HG02970 (cell line): ENCODE measurements around the gene ZBTB18.
"Not testable (repeated sequence)": the region's sequence is repeated elsewhere in the genome, so short reads cannot be mapped to it uniquely, and the experiment has no call there.

Experiments used
- ATAC-seq: cut with Tn5 transposase; IDR thresholded peaks from one replicate; pipeline ENCODE4 v1.9.1; 2021; ENCODE audit warnings: mild to moderate bottlenecking, moderate library complexity, moderate number of reproducible peaks; ENCODE audit not compliant: unreplicated experiment, low FRiP score

Gene ZBTB18

DNA sequence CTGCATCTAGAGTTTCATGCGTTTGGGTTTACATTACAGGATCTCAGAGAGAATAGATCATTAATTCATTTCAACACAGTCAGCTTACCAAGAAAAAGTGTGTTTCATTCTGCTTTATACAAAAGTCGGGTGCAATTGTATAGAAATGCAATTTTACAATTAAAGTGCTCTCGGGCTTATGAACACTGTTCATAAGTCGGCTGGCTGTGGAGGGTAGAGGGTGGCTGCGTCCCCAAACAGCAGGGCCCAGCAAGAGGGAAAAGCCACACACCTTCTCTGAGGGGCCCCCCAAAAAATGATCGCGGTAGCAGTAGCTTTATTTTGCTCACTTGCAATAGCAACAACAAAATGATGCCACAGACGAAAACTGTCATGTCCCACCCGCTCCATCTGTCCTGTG lies 13.8 kb upstream of the ZBTB18 start:
- ATAC-seq, result no peak

- no peak for ATAC-seq
These were observed 9.5 kb upstream of the ZBTB18 start for GRCh38 chr1:244041466-244042120.

DNA sequence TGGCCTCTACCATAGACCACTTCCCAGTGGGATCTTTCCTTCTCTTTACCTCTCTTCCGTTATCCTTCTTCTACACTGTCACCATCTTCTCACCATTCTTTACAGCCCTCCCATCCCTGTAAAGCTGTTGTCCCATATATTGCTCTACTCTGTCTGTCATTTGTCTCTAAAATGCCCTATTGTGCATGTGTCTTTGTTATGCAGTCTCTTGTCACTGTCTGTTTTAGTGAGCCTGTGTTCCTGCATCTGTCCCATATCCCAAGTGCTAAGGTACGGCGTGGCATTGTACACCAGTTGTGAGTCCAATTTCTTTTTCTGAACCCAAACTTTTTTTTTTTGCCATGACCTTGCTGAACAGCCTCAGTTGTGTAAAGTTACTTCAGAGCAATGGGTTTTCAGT lies 8.8 kb upstream of the ZBTB18 start:
- no peak for ATAC-seq

DNA sequence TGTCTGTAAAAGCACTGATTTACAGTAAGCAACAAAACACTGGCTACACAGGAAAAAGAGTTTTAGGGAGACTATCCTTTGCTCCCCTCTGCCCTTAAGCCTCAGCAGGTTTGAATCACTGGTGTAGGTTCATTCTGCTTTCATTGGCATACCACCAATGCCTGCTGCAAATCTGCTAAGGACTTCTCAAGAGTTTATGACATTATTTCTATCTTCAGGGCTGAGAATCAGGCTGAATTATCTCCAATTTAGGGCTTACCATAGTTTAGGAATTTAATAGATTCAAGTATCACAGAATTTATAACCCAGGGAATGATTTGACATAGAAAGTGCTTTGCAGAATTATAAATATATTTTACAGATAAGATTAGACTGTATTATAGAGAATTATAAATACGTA lies 6.7 kb upstream of the ZBTB18 start:
- ATAC-seq, result no peak

- ATAC-seq, result not testable (repeated sequence)
These were observed 4.8 kb upstream of the ZBTB18 start for GRCh38 chr1:244046254-244046653.

DNA sequence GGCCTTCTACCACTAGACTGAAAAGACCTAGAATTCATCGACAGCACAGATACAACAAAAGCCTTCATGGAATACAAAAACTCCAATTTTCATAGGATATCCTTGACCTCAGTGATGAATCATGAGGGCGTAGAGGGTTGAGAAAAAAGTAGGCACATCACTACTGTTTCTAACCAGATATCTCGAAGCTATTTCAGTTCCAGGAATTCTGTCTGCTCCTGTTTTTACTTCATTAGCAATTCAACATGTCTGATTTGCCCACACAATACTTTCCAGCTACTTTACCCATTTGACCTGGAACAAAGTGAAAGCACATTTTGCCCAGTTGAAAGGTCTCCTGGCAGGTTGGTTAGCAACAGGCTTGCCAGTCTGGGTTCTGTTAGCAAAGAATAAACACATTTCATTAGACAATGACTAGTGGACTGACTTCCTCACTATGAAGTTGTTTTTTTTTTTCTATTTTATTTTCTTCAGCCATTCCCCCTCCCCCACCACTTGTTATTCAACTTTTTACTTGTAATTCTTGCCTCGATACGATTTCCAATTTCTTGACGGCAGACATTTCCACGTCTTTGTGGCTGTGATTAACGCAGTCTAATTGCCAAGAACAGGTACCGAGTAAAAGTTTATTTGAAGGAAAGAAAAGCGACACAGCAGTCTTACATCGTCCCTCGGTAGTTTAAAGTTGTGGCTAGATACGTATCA lies 4.0 kb upstream of the ZBTB18 start:
- no peak for ATAC-seq

GRCh38 chr1:244047621-244048255 lies 3.3 kb upstream of the ZBTB18 start:
- ATAC-seq, result peak; percentile 73

- ATAC-seq, result peak; percentile 79
These were observed 2.6 kb upstream of the ZBTB18 start for GRCh38 chr1:244048256-244049161.

DNA sequence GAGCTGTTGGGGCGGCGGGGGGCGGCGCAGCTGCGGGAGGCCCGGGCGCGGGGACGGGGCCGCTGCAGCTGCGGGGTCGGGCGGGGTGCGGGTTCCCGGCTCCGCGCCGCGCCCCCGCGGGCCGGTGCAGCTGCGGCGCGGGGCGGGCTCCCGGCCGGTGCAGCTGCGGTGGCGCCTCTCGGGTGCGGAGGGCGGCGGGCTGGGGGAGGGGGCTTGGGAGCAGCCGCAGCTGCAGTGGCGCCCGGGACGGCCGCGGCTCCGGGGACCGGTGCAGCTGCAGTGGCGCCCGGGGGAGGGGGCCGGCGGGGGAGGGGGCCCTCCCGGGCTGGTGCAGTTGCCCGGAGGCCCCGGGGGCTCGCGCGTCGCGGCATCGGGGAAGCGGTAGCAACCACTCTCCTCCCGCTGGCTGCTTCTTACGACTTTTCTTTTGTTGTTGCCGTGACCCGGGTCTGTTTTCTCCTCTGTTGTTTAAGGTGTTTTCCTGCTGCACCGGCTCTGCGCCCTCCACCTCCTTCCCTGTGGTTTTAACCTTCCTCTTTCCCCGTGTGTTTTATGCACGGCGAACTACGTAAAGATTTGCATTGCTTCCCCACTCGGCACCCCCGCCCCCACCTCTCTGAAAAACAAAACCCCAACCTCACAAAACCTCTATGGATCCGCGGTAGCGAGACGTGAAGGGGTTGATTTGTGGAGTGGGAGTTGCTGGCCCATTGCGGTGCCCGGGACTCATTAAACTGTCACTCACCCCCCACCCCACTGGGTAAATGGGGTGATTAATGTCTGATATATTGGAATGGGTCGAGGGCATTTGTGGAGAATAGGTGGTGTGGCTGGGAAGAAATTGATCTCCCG lies 1.7 kb upstream of the ZBTB18 start:
- no peak for ATAC-seq

- ATAC-seq, result no peak
These were observed 859 bp upstream of the ZBTB18 start for GRCh38 chr1:244050014-244050834.

DNA sequence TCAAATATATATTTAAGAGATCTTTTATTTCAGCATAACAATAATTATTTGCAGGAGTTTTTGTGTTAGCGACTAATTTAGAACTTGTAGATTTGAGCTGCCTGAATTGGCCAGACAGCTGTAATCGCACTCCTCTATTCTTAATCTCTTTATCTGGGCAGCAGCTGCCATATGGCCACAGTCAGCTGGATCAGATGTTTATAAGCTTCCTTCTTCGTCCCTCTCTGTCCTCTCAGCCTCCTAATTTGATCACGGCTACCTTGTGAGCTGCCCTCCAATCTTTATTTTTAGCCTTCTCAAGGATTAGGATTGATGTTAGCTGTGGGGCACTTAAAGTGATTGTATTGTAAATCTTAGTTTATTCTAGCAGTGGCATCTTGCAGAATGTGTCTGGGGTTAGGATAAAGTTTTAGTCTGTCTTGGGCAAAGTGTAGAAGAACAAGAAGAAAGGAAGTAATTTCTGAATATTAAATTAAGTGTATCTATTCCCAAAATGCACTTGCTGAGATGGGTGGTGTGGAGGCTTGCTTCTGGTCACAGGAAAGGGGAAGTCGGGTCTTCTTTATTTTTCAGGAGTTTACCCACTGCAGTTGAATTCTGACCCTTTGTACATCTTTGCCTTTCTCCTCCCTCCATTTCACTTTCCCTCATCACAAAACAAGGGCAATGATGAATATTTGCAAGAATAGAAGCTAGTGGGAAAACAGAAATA lies 1.1 kb downstream of the ZBTB18 start:
- ATAC-seq, result no peak

GRCh38 chr1:244052728-244053312 lies 1.7 kb downstream of the ZBTB18 start:
- ATAC-seq, result no peak

DNA sequence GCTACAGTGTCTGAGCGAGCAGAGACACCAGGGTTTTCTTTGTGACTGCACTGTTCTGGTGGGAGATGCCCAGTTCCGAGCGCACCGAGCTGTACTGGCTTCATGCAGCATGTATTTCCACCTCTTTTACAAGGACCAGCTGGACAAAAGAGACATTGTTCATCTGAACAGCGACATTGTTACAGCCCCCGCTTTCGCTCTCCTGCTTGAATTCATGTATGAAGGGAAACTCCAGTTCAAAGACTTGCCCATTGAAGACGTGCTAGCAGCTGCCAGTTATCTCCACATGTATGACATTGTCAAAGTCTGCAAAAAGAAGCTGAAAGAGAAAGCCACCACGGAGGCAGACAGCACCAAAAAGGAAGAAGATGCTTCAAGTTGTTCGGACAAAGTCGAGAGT lies 2.7 kb downstream of the ZBTB18 start:
- ATAC-seq, result no peak

DNA sequence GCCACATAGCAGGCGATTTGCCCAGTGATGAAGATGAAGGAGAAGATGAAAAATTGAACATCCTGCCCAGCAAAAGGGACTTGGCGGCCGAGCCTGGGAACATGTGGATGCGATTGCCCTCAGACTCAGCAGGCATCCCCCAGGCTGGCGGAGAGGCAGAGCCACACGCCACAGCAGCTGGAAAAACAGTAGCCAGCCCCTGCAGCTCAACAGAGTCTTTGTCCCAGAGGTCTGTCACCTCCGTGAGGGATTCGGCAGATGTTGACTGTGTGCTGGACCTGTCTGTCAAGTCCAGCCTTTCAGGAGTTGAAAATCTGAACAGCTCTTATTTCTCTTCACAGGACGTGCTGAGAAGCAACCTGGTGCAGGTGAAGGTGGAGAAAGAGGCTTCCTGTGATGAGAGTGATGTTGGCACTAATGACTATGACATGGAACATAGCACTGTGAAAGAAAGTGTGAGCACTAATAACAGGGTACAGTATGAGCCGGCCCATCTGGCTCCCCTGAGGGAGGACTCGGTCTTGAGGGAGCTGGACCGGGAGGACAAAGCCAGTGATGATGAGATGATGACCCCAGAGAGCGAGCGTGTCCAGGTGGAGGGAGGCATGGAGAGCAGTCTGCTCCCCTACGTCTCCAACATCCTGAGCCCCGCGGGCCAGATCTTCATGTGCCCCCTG lies 3.3 kb downstream of the ZBTB18 start:
- ATAC-seq, result no peak

DNA sequence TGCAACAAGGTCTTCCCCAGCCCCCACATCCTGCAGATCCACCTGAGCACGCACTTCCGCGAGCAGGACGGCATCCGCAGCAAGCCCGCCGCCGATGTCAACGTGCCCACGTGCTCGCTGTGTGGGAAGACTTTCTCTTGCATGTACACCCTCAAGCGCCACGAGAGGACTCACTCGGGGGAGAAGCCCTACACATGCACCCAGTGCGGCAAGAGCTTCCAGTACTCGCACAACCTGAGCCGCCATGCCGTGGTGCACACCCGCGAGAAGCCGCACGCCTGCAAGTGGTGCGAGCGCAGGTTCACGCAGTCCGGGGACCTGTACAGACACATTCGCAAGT lies 3.8 kb downstream of the ZBTB18 start:
- no peak for ATAC-seq

- no peak for ATAC-seq
These were observed 5.5 kb downstream of the ZBTB18 start for GRCh38 chr1:244056577-244056976.

DNA sequence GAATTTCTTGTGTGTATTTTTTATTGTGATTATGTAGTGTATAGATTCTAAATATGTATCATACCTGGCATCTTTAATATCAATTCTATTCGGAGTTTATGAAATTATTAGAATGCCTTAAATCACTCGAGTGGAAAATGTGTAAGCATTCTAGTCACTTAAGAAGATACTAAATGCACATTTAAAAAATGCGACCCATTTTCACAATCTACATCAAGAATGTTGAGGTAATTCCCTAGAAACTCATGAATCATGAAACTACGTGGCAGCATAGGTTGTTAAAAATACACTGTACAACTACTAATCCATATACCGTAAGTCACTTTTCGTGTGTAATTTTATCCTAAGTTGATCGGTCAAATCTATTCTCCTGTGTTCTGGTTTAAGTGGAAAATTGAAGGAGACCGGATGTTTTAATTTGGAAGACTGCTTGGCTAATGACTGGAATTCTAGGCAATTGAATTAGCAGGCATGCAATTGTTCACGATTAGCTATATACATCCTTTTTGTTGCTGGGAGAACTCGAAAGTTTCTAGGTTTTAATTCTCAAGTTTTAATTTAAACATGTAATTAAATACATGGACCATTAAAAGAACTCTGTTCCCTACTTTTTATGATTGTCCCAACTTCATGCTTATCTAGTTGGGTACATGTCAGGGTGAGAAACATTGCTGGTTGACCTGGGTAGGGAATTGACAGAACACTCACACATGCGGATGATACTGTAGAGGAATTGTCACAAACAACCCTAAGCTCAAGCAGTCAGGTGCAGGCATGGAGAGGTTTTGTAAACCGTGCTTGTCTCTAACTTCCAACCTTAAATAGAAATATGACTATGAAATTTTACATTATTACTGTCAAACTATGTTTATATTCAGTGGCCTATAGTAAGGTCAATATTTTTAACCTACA lies 6.6 kb downstream of the ZBTB18 start:
- no peak for ATAC-seq
